GM19023 (cell line): ENCODE results near the gene PMEPA1.

Source experiments
- ATAC-seq: cut with Tn5 transposase; IDR thresholded peaks from one replicate; pipeline ENCODE4 v1.9.1; 2021; ENCODE audit warnings: mild to moderate bottlenecking, moderate library complexity; ENCODE audit not compliant: unreplicated experiment

Gene PMEPA1

DNA sequence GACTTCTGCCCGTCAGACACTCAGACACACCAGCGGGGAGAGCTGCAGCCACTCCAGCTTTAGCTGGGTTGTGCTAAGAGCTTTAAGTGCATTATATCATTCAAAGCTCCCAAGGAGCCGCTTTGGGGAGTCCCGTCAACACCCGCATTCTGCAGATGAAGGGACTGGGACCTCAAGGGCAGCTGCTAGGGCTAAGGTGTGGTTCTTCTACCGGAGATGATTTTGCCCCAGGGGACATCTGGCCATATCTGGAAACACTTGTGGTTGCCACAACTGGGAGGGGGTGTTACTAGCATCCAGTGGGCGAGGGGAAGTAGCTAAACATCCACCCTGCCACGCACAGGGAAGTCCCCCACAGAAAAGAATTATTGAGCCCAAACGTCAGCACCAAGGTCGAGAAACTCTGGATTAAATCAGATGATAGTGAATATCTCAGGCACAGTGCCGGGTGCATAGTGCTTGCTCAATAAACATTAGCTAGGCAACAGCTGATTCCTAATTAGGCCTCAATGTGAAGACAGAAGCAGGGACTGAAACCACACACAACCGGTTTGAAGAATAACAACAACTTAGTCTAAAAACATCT lies 29.6 kb downstream of the PMEPA1 start:
- ATAC-seq, result peak; percentile 64

GRCh38 chr20:57679113-57679512 lies 30.7 kb downstream of the PMEPA1 start:
- no peak for ATAC-seq

- ATAC-seq, result no peak
Observed at GRCh38 chr20:57678340-57678739, 31.5 kb downstream of the PMEPA1 start.

DNA sequence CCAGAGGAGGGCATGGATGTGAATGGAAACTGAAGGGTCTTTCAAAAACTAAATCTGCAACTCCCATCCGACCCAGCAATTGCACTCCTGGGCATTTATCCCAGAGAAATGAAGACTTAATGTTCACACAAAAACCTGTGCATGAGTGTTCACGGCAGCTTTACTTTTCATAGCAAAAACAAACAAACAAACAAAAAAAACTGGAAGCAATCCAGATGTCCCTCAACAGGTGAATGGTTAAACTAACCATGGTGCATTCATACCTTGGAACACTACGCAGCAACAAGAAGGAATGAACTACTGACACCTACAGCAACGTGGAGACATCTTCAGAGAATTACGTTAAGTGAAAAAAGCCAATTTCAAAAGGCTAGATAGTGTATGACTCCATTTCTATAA lies 32.2 kb downstream of the PMEPA1 start:
- ATAC-seq, result no peak

DNA sequence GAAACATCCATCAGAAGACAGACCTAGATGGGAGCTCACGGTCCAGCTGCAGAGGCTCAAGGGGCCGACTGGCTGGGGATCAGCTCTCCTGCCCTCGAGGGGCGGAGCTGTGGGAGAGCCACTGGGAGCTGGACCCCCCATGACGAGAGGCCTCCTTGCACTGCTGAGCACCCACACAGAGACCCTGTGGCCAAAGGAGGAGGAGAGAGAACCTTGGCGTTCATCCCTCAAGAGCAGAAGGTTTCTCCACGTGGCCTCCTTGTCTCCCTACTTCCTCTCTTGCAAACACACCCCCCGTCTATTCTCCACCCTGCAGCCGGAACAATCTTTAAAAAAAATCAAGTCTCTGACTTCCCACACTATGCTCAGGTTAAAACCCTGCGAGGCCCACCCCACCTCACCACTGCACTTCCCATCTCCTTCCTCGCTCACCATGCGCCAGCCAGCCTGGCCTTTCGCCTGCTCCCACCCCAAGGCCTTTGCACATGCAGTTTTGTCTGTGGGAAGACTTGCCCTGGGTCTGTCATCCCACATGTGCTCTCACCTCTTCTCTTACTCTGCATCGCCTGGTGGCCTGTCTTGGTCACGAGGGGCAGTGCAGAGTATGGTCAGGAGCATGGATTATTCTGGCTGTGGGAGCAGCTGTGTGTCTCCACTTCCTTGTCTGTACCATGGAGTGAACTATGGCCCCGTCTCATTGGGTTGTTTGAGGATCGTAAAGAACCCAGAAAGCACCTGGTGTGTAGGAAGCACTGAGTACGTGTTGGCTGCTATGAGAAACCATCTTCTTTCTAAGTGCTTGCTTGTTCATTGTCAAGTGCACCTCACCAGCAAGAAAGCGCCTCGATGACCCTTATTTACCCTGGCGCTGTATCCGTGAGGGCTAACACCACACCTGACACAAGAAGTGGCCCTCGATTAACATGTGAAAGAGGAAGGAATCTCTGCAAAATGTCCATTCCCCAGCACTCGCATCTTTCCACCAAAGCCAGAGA lies 32.9 kb downstream of the PMEPA1 start:
- no peak for ATAC-seq

DNA sequence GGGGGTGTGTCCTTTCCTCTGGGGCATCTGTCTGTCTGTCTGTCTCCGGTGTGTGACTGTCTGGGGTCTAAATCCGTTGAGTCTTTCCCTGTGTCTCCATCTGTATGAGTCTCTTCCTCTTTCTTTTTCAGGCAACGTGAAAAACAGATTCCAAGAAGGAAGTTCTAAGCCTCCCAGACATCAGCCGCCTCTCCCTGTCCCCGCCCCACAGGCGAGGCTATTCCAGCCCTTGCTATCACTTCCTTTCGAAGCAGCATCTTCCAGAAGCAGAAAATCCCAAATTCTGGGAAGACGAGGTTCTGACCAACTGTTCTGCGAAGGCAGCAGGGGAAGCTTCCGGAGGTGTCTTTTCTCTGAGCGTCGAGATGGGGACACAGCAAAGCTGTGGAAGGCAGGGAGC lies 34.0 kb downstream of the PMEPA1 start:
- no peak for ATAC-seq

- ATAC-seq, result no peak
Observed at GRCh38 chr20:57672953-57673575, 36.8 kb downstream of the PMEPA1 start.

- no peak for ATAC-seq
Observed at GRCh38 chr20:57672164-57672563, 37.7 kb downstream of the PMEPA1 start.

DNA sequence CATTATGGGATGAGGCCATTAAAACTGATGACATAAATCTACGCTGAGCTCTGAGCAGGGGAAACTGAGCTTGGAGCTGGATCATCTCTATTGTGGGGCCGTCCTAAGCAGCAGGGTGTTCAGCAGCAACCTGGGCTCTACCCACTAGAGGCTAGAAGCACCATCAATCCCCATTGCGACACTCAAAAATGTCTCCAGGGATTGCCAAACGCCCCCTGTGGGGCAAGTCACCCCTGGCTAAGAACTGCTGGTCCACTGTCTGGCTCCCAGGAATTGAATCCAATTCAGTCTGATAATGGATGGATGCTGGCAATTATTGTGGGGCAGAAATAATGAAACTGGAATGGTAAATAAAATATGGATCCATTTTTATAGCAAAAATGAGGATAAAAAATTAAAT lies 38.2 kb downstream of the PMEPA1 start:
- ATAC-seq, result no peak

GRCh38 chr20:57671072-57671391 lies 38.8 kb downstream of the PMEPA1 start:
- no peak for ATAC-seq

DNA sequence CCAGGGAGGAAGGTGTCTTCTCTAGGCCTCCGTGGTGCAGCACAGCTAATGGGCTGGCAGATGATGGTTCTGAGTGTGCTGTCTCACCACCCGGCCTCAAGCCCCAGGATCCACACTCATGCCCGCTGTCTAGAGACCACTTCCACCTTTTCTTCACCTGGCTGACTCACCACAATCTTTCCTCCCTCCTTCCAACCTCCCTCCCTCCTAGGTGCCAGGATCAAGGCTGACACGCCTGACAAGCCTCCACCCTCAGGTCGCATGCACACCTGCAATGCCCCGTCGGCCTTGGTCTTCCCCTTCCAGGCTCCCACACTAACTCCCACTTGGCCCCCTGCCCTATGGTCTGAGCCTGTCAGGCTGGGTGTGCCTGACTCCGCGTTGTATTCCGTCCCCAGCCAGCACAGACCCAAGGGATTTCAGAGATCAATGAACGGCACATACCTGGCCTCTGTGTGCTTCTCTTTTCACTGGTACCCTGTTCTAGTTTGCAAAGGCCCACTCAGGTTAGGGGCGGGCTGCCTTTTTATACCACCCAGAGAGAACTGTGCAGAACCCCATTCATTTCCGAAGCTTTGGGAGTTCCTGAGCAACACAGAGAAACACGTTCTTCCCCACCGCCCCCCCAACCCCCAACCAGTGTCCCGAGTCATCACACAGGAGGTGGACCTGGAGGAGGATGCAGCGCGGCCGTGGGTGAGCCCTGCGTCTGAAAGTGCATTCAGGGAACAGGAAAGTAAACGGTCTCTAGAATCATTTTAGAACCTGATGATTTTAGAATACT lies 39.3 kb downstream of the PMEPA1 start:
- no peak for ATAC-seq

- ATAC-seq, result no peak
Observed at GRCh38 chr20:57669632-57670031, 40.2 kb downstream of the PMEPA1 start.

GRCh38 chr20:57667924-57668782 lies 41.7 kb downstream of the PMEPA1 start:
- no peak for ATAC-seq

GRCh38 chr20:57667388-57667787 lies 42.4 kb downstream of the PMEPA1 start:
- no peak for ATAC-seq

GRCh38 chr20:57666834-57667157 lies 43.0 kb downstream of the PMEPA1 start:
- no peak for ATAC-seq

- no peak for ATAC-seq
Observed at GRCh38 chr20:57666106-57666833, 43.5 kb downstream of the PMEPA1 start.

DNA sequence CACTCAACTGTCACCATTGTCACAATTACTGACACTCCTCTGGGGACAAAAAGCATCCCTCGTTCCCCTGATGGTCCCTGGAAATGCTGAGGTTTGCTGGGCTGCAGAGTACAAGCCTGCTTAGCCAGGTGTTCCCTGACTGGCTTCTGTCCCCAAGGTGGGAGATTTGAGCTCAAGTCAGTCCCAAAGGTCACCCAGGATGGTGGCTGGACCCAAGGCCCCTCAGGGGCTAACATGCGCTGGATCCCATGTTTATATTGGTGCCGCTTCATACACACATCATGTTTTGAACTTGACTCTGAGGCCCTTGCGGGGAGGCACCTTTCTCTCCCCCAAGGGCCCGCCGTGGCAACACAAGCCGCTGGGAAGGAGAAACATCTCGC lies 44.2 kb downstream of the PMEPA1 start:
- ATAC-seq, result no peak

DNA sequence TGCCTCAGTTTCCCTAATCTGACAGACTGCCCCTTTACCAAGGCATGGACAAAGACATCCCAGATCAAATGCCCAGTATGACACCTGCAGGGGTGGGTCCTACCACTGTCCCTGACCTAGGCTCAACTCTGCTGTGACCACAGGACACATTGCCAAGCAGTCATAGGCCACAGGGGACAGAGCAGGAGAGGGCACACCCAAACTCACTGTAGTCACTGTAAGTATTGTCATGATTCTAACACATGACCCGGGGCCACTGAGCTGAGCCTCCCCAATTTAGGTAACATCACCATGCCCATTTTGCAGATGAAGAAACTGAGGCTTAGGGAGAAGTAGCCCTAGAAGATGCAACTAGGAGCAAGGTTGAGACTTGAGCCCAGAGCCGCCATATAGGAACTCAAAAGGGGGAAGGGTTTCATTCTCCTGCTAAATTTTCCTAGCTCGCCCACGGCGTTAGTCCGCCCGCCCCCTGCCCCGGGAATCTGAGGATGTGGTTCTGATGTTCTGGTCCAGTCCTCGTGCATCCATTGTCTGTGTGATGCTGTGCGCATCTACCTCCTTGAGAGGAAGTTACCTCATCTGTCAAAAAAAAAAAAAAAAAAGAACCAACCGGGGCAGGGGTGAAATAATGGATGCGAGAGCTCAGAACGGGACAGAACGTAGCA lies 44.8 kb downstream of the PMEPA1 start:
- ATAC-seq, result no peak

- no peak for ATAC-seq
Observed at GRCh38 chr20:57664476-57664875, 45.3 kb downstream of the PMEPA1 start.
